Activated CD4-positive, alpha-beta T cell treated with anti-CD3 and anti-CD28 coated beads for 48 hours (primary cell): ENCODE measurements around the gene FLG.
"Not testable (repeated sequence)": the region's sequence is repeated elsewhere in the genome, so short reads cannot be mapped to it uniquely, and the experiment has no call there.

Experiments
- DNase-seq: peaks from one replicate; pipeline ENCODE4 v3.0.0-alpha.2; 2020

The FLG gene

DNA sequence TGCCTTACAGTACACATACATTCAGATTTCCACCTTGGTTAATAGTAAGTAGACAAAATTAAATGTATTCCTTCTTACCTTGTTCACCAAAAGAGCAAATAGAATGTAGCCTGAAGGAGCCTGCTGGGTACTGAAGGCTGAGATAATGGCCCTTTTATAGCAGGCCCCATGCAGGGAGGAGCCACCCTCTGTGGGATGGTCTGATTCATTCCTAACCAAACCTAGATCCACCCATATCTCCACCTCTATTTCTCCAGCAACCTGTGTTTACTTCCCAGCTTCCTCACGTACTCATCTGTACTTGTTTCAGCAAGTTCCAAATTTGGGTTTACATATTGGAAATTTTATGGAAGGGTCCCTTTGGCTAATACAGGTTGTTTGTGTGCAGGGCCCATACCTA is at the start of gene FLG:
FLG (minus strand) TSS at position 129 of the 400 bp plus-strand sequence. CDS start 9,783 bp downstream, outside the sequence.
- DNase-seq: no peak

GRCh38 chr1:152374451-152374850 is 49.4 kb upstream of the FLG start:
- DNase-seq: no peak

- no peak for DNase-seq
Measured at GRCh38 chr1:152372672-152373071, 47.6 kb upstream of the FLG start.

GRCh38 chr1:152367436-152367835 is 42.4 kb upstream of the FLG start:
- DNase-seq: no peak

DNA sequence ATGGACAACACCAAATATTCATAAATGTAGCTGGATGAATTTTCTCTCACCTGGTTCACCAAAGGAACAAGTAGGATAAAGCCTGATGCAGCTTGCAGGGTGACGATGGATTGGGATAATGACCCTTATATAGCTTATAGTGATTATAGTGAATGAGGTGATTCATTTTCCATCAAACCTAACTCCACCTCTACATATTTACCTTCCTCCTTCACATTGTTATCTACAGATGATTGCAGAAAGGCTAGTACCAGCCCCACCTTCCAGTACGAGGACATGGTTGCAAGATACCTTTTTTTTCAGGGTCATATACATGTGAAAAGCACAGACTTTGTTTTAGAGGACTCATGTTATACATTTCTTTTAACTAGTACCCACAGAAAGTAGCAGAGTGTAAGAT is 34.9 kb upstream of the FLG start, which contains the start of gene FLG2:
FLG2 (minus strand) TSS at position 101 of the 400 bp plus-strand sequence. CDS start 1,122 bp downstream, outside the sequence.
- DNase-seq: no peak

- no peak for DNase-seq
Measured at GRCh38 chr1:152356736-152357135, 31.7 kb upstream of the FLG start.

DNA sequence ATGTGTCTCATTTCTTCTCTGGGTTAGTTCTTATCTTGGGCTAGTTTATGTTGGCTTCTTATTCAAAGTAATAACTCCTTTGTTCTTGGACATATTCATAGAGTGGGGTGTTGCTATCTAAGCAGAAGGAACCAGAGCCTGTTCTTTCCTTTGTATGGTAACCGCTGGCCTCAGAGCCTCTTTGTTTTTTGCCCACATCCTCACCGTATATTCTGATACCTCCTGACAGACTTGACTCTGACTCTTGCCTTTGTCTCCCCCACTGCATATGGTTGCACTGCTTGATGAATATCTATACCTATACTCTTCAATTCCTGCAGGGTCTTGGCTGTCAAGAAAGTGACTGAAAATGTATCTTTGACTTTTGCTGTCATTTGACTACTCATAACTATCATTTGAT is 24.6 kb upstream of the FLG start:
- DNase-seq: no peak

GRCh38 chr1:152348447-152348846 is 23.4 kb upstream of the FLG start:
- DNase-seq: no peak

- peak; percentile 51 for DNase-seq
Measured at GRCh38 chr1:152347116-152347728, 22.2 kb upstream of the FLG start.

DNA sequence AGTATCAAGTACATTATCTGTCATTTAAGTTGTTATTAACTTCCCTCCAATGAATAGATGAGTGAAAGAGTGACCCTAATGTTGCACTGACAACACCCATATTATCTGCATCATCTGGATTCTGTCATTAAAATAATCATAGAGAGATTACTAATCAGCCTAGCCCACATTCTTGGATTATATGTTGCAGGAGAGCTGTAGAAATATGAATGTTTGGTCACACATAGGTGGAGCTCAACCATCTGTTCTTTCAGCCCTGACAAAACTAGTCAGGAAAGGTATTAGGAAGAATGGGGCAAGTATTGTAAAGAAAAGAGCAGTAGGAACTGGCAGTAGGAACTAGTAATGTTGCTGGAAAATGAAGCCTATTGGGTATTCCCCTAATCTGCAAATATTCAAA is 19.4 kb upstream of the FLG start:
- DNase-seq: no peak

DNA sequence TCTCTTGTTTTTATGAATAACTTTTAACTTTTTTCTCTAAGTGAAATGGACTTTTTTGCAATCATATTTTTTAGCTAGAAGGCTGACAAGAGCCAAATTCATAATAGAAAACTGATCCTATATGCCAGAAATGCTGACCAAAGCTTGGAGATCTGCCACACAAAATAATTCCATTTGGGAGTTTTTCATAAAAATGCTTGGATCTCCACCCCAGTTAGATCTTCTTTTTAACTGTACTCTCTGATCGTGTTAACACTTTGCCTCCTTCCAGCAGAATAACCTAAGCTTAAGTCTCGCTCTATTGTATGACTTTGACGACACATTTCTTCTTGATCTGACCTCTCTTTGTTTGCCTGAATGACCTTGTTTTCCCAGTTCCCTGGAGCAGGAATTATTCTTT is 18.0 kb upstream of the FLG start:
- DNase-seq: no peak

DNA sequence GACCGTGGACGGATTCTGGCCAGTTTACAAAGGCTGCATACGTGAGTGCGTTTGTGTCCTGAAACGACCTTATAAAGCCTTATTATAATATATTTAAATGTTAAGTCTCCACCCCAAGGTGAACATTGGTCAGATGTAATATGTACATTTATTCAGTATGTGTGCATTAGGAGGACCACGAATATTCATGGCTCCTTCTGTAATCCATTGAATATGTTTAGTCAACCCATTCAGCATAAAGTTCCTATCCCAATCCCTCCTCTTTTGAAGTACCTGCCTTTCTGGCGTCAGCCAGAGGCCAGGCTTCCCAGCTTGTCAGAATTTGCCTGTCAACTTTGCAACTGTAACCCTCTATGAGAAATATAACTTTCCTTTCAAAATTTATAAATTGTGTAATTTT is 10.4 kb upstream of the FLG start:
- DNase-seq: no peak

GRCh38 chr1:152328801-152329391 is 3.9 kb upstream of the FLG start:
- DNase-seq: no peak

DNA sequence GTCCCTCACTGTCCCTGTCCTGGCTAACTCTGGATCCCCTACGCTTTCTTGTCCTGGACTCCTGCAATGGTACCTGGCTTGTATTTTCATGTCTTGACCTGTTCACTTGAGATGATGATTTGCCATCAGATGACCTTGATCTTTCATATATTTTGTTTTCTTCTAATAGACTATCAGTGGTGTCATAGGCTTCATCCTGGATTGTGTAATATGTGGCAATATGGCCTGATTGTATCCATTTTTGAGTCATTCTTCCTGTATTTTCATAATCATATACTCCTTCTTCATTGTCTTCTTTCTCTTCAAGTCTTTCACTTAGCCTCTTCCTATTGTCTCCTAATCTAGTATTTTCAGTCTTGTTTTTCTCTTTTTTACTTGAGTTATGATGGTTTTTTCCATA is 11.1 kb downstream of the FLG start:
- DNase-seq: no peak

GRCh38 chr1:152313319-152313801 is 11.7 kb downstream of the FLG start:
- DNase-seq: no peak

- DNase-seq: not testable (repeated sequence)
Measured at GRCh38 chr1:152312169-152312568, 12.9 kb downstream of the FLG start.

- DNase-seq: no peak
Measured at GRCh38 chr1:152309955-152310354, 15.1 kb downstream of the FLG start.

DNA sequence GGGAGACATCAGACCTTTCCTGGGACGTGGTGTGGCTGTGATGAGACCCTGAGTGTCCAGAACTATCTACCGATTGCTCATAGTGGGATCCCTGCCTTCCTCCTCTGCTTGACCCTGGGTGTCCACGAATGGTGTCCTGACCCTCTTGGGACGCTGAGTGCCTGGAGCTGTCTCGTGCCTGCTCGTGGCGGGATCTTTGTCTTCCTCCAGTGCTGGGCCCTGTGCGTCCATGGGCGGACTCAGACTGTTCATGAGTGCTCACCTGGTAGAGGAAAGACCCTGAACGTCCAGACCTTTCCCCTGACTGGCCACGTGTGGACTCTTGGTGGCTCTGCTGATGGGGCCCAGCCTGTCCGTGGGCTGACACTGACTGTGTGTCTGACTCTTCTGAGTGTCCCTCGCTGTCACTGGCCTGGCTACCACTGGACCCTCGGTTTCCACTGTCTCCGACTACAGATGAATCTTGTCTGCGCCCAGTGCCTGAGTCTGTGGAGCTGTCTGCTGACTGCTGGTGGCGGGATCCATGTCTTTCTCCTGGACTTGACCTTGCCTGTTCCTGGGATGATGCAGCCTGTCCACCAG is 15.6 kb downstream of the FLG start:
- DNase-seq: not testable (repeated sequence)

DNA sequence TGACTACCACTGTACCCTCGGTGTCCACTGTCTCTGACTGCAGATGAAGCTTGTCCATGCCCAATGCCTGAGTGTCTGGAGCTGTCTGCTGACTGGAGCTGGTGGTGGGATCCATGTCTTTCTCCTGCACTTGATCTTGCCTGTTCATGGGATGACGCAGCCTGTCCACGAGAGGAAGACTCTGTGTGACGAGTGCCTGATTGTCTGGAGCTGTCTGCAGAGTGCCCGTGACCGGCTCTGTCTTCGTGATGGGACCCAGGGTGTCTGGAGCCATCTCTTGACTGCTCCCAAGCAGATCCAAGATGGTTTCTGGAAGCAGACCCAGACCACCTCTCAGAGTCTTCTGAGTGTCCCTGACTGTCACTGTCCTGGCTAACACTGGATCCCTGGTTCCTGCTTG is 16.3 kb downstream of the FLG start:
- not testable (repeated sequence) for DNase-seq

DNA sequence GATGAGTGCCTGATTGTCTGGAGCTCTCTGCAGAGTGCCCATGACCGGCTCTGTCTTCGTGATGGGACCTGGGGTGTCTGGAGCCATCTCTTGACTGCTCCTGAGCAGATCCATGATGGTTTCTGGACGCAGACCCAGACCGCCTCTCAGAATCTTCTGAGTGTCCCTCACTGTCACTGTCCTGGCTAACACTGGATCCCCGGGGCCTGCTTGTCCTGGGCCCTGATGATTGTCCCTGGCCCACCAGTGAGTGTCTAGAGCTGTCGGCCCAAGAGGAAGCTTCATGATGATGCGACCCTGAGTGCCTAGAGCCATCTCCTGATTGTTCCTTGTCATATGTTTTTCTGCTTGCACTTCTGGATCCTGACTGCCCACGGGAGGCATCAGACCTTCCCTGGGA is 17.1 kb downstream of the FLG start:
- not testable (repeated sequence) for DNase-seq

DNA sequence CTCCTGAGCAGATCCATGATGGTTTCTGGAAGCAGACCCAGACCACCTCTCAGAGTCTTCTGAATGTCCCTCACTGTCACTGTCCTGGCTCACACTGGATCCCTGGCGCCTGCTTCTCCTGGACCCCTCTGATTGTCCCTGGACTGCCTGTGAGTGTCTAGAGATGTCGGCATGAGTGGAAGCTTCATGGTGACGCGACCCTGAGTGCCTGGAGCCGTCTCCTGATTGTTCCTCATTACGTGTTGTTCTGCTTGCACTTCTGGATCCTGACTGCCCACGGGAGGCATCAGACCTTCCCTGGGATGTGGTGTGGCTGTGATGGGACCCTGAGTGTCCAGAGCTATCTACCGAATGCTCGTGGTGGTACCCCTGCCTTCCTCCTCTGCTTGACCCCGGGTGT is 18.9 kb downstream of the FLG start:
- not testable (repeated sequence) for DNase-seq

DNA sequence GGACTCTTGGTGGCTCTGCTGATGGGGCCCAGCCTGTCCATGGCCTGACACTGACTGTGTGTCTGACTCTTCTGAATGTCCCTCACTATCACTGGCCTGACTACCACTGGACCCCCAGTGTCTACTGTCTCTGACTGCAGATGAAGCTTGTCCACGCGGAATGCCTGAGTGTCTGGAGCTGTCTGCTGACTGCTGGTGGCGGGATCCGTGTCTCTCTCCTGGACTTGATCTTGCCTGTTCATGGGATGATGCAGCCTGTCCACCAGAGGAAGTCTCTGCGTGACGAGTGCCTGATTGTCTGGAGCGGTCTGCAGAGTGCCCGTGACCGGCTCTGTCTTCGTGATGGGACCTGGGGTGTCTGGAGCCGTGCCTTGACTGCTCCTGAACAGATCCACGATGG is 20.3 kb downstream of the FLG start:
- not testable (repeated sequence) for DNase-seq

DNA sequence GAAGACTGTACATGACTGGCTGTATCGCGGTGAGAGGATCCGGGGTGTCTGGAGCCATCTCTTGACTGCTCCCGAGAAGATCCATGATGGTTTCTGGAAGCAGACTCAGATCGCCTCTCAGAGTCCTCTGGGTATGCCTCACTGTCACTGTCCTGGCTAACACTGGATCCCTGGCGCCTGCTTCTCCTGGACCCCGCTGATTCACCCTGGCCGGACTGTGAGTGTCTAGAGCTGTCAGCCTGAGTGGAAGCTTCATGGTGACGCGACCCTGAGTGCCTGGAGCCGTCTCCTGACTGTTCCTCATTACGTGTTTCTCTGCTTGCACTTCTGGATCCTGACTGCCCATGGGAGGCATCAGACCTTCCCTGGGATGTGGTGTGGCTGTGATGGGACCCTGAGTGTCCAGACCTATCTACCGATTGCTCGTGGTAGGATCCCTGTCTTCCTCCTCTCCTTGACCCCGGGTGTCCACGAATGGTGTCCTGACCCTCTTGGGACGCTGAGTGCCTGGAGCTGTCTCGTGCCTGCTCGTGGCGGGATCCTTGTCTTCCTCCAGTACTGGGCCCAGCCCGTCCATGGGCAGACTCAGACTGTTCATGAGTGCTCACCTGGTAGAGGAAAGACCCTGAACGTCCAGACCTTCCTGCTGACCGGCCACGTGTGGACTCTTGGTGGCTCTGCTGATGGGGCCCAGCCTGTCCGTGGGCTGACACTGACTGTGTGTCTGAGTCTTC is 21.7 kb downstream of the FLG start:
- DNase-seq: not testable (repeated sequence)

DNA sequence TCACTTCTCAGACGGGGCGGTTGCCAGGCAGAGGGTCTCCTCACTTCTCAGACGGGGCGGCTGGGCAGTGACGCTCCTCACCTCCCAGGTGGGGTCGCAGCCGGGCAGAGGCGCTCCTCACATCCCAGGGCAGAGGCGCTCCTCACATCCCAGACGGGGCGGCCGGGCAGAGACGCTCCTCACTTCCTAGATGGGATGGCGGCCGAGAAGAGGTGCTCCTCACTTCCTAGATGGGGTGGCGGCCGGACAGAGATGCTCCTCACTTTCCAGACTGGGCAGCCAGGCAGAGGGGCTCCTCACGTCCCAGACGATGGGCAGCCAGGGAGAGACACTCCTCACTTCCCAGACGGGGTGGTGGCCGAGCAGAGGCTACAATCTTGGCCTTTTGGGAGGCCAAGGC is 68.6 kb downstream of the FLG start:
- DNase-seq: not testable (repeated sequence)
